Superior temporal gyrus (tissue), 1 donor: ENCODE measurements around the gene SRRM2.

Experiments
- DNase-seq: peaks from one replicate; pipeline ENCODE4 v3.0.0-alpha.2; 2016; ENCODE audit errors: extremely low spot score

The SRRM2 gene

DNA sequence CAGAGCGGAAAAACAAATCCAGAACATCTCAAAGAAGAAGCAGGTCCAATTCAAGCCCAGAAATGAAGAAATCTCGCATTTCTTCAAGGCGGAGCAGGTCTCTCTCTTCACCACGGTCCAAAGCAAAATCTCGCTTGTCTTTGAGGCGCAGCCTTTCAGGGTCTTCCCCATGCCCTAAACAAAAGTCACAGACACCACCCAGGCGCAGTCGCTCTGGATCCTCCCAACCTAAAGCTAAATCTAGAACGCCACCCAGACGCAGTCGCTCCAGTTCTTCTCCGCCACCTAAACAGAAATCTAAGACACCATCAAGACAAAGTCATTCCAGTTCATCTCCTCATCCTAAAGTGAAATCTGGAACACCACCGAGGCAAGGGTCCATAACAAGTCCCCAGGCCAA lies 10.3 kb downstream of the SRRM2 start:
- DNase-seq, result no peak

DNA sequence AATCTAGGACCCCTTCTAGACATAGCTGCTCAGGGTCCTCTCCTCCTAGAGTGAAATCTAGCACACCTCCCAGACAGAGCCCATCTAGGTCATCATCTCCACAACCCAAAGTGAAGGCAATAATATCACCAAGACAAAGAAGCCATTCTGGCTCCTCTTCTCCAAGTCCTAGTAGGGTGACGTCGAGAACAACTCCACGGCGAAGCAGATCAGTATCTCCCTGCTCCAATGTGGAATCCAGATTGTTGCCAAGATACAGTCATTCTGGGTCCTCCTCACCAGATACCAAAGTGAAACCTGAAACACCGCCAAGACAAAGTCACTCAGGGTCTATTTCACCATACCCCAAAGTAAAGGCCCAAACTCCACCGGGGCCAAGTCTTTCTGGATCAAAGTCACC lies 10.7 kb downstream of the SRRM2 start:
- DNase-seq, result no peak

DNA sequence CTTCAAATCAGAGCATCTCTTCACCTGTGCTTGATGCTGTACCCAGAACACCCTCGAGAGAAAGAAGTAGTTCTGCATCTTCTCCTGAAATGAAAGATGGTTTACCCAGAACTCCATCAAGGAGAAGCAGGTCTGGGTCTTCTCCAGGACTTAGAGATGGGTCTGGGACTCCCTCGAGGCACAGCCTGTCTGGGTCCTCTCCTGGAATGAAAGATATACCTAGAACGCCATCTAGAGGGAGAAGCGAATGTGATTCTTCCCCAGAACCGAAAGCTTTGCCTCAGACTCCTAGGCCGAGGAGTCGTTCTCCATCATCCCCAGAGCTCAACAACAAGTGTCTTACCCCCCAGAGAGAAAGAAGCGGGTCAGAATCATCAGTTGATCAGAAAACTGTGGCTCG lies 12.3 kb downstream of the SRRM2 start:
- DNase-seq, result no peak

DNA sequence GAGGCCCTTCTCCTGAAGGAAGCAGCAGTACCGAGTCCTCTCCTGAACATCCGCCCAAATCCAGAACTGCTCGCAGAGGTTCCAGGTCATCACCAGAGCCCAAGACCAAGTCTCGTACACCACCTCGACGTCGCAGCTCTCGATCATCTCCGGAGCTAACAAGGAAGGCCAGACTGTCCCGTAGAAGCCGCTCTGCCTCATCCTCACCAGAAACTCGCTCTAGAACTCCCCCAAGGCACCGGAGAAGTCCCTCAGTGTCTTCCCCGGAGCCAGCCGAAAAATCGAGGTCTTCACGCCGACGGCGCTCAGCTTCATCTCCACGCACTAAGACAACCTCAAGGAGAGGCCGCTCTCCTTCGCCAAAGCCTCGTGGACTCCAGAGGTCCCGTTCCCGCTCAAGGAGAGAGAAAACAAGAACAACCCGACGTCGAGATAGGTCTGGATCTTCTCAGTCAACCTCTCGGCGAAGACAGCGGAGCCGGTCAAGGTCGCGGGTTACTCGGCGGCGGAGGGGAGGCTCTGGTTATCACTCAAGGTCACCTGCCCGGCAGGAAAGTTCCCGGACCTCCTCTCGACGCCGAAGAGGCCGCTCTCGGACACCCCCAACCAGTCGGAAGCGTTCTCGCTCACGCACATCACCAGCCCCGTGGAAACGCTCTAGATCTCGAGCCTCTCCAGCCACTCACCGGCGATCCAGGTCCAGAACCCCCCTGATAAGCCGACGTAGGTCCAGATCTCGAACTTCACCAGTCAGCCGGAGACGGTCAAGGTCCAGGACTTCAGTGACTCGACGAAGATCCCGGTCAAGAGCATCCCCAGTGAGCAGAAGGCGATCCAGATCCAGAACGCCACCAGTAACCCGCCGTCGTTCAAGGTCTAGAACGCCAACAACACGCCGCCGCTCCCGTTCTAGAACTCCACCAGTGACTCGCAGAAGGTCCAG lies 13.3 kb downstream of the SRRM2 start:
- DNase-seq, result no peak

DNA sequence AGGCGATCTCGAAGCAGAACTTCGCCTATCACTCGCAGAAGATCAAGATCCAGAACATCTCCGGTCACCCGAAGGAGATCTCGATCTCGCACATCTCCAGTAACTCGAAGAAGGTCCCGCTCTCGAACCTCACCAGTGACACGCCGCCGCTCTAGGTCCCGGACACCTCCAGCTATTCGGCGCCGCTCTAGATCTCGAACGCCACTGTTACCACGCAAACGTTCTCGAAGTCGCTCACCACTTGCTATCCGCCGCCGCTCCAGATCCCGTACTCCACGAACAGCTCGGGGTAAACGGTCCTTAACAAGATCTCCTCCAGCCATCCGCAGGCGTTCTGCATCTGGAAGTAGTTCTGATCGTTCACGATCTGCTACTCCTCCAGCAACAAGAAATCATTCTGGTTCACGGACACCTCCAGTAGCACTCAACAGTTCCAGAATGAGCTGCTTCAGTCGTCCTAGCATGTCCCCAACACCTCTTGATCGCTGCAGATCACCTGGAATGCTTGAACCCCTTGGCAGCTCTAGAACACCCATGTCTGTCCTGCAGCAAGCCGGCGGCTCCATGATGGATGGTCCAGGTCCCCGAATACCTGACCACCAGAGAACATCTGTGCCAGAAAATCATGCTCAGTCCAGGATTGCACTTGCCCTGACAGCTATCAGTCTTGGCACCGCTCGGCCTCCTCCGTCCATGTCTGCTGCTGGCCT lies 14.1 kb downstream of the SRRM2 start:
- no peak for DNase-seq

DNA sequence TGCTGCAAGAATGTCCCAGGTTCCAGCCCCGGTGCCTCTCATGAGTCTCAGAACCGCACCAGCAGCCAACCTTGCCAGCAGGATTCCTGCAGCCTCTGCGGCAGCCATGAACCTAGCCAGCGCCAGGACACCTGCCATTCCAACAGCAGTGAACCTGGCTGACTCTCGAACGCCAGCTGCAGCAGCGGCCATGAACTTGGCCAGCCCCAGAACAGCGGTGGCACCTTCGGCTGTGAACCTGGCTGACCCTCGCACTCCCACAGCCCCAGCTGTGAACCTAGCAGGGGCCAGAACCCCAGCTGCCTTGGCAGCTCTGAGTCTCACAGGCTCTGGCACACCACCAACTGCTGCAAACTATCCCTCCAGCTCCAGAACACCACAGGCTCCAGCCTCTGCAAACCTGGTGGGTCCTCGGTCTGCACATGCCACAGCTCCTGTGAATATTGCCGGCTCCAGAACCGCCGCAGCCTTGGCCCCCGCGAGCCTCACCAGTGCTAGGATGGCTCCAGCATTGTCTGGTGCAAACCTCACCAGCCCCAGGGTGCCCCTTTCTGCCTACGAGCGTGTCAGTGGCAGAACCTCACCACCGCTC lies 14.8 kb downstream of the SRRM2 start:
- DNase-seq, result no peak

DNA sequence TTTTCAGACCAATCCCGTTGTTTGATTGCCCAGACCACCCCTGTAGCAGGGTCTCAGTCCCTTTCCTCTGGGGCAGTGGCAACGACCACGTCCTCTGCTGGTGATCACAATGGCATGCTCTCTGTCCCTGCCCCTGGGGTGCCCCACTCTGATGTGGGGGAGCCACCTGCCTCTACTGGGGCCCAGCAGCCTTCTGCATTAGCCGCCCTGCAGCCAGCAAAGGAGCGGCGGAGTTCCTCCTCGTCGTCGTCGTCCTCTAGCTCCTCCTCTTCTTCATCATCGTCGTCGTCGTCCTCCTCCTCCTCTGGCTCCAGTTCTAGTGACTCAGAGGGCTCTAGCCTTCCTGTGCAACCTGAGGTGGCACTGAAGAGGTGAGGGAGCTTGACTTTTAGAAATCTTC lies 15.5 kb downstream of the SRRM2 start:
- no peak for DNase-seq

DNA sequence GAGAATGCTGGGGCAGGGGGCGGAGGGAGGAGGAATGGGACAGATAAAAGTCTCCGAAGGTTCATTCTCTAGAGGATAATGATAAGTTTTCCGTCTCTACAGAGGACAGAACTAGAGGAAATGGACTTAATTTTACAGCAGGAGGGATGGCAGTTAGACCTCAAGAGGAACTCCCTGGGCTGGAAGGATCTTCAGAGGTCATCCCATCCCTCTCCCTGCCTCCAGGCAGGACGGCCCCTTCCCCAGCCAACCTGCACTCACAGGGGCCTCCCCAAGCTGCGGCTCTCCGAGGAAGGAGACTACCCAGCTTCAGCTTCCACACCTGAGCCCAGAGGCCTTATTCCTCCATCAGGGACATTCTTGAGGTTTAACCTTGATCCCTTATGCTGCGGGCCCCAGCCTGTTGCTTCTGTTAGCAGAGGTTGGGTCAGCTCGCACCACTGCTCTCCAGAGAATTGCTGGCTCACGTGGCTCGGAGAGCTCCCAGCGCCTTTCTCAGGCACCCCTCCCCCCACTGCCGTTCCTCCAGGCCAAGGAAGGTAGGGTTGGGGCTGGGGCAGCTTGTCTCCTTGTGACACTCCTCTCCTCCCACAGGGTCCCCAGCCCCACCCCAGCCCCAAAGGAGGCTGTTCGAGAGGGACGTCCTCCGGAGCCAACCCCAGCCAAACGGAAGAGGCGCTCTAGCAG lies 16.1 kb downstream of the SRRM2 start:
- no peak for DNase-seq

DNA sequence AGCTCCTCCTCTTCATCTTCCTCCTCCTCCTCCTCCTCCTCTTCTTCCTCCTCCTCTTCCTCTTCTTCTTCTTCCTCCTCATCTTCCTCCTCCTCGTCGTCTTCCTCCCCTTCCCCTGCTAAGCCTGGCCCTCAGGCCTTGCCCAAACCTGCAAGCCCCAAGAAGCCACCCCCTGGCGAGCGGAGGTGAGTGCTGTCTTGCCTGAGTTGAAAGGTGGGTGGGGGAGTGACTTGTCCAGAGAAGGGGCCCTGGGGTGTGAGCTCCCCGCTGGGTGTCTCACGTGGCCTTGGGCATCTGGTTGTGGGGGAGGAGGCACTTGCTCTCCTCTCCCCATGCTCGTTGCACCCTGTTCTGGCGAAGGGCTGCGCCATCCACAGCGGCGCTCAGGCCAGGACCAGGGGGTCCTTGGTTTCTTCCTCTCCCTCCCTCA lies 16.7 kb downstream of the SRRM2 start:
- no peak for DNase-seq

DNA sequence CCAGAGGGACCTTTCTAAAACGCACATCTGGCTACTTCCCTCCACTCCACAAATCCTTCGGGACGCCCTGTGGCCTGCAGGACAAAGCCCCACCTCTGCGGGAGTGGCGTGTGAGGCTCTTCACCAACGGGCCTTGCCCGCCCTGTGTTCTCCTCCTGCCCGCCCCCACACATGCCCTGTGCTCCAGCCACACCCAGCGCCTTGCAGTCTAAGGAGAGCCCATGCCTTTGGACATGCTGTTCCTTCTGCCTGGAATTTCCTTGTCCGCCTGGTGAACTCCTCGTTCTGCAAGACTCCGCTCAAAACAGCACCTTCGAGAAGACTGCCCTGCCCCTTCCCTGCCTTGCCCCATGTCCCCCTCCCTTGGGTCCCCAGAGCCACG lies 17.2 kb downstream of the SRRM2 start:
- no peak for DNase-seq

DNA sequence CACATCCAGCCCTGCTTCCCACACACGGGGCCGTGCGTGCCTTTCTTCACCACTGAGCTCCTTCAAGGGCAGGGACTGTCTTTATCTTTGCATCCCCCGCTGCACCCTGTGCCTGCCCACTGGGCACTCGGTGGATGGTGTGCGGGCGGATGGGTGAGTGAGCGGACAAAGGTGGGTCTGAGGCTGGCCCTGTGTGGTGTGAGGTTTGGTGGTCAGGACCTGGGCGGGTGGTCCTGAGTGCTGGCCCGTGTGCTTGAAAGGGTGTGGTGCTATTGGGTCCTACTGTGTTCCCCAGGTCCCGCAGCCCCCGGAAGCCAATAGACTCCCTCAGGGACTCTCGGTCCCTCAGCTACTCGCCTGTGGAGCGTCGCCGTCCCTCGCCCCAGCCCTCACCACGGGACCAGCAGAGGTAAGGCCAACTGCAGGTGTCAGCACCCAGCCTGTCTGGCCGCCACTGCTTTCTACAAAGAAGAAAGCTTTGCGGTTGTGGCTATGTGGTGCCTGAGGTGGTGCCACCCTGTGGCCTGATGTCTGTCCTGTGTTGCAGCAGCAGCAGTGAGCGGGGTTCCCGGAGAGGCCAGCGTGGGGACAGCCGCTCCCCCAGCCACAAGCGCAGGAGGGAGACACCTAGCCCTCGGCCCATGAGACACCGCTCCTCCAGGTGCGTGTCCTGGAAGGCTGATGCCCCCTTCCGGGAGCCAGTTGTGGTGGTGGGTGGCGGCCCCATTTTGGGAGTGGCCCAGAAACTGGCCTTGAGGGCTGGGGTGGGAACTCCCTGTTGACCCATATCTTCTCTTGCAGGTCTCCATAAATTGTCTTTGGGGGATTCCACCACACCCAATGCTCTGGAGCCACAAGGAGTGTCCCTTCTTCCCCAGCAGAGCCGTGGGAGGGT lies 17.9 kb downstream of the SRRM2 start:
- no peak for DNase-seq

DNA sequence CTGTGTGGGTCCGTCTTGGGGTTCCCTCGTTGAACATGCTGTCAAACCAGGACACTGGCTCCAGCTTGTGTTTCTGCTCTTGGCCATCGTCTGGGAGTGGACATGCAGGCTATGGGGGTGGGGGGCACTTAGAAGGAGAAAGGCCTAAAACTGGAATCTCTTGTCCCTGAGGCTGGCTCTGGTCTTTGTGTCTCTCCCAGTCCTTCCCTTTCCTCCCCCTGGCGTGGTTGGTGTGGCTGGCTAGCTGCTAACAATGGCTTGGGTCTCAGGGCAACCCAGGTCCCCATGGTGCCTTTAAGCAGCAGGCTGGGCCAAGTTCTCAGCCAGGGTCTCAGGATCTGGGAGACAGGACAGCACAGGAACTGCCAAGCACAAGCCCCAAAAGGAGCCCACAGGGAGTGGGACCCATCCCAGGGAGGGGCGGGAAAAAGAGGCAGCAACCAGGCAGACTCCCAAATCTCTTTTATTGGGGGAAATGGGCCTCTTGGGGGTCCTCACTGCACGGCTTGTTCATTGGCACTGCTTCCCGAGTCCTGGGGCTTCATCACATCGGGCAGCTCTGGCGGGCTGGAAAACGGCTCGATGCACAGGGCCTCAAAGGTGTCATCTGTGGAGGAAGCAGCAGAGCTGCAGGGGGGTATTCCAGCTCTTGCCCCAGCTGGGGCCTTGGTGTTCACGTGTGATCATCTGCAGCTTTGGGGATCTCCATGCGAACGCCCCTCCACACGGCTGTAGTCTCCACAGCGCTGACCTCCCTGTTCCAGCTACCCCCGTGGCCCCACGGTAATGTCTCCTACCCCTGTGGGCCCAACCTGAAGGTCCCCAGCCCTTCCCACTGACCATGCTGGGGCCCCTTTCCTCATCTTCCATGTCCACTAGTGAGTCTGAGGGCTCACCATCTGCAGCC lies 19.3 kb downstream of the SRRM2 start:
- DNase-seq, result no peak

DNA sequence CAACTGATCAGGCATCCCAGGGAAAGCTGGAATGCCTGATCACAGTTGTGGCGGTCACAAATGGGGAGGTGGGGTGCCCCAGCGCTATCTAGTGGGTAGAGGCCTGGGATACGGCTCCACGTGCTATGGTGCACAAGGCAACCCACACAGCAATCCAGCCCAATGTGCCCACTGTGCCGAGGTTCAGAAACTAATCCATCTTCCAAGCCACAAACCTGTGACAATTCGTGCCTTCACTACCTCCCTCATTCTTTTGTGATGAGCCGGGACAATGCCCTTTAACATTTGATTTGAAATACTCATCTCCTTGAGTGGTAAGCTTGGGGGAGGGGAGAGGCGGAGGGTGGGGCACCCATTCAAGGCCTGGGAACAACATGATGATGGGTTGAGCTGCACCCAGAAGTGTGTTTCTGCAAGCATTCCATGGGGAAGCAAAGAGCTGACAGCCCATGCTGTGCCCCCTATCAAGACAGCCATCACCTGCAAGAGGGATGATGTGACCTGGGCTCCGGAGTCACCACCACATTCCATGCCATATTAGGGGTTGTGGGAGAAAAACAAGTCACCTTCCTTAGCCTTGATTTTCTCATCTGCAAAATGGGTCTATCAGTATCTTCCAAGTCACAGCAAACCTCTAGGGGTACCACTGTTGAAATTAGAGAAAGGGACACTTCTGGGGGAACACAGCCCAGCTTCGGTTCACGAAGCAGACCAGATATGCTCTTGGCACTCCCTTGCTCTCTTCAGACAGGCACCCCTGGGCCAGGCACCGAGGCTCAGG lies 20.9 kb downstream of the SRRM2 start:
- DNase-seq, result no peak

DNA sequence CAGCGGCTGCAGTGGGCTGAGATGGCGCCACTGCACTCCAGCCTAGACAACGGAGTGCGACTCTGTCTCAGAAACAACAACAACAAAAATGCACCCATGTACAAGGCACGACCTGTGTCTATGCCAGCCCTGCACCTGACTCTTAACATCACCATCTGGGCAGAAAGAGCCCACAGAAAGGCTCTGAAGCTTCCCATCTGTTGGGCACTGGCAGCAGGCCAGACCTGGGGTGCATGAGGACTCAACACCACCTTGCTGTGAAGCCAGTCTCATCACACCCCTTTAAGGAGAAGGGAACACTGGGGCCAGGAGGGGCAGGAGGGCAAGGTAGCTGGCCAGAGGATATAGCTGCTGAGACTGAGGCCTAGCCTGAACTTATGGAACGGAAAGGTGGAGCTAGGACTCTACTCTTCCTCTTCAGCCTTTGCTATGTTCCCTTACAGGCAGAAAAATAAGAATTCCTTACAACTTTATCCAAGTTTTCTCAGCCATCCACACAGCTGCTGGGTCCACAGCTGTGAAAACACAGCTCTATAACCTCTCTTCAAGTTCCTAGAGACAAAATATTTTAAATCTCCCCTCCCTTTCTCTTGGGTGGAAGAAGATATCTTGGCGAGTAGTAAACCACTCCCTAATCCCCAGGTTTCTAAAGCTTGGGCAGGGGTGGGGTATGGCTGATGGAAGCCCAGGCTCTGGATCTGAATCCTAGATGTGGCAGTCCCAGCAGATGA lies 21.9 kb downstream of the SRRM2 start:
- DNase-seq, result no peak

DNA sequence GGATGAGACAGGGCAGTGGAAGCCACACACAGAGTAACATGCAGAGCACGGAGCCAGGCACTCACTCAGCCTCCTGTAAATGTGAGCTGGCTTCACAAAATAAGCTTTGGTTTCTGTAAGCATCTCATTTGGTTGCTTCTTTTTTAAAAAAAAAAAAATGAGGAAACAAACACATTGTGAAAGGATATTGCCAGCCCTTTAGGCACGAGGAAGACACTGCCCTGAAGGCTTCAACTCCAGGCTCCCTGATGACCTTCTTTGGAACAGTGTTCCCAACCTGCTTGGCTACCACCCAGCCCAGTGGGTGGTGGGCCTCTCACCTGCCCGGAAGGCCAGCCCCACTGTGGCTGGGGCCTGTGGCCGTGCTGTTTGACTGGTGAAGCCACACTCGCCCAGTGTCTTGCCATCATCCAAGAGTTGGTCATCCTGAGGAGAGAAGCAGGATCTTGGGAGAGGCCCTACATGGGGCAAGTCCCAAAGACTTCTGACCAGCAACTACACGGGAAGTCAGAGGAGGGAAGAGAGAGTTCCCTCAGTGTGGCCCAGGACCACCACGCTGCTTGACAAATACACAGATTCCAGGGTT lies 22.8 kb downstream of the SRRM2 start:
- no peak for DNase-seq

DNA sequence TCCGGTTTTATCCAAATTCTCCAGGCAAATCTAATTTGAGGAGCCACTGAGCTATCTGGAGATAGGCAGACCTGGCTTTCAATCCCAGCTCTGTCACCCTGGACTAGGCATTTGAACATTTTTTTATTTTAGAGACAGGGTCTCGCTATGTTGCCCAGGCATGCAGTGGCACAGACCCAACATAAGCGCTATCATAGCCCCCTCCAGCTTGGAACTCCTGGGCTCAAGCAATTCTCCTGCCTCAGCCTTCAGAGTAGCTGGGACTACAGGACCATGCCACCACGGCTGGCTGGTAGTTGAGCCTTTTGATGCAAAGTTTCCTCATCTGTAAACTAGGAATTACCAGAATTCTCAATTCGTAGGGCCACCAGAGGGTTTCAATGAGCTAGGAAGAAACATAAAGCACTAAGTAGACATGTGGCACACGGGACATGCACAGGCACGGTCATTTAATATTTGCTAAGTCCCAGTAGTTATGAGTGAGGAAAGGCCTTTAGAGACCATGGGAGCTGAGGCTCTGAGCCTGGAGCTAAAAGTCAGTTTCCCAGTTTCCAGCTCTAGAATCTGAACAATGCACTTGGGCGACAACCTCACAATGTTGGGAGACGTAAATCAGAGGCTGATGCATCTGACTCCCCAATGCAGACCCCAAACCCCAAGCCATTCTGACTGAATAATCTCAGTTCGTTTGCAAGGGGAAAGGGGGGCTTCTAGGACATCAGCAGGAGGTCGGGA lies 23.5 kb downstream of the SRRM2 start:
- no peak for DNase-seq

DNA sequence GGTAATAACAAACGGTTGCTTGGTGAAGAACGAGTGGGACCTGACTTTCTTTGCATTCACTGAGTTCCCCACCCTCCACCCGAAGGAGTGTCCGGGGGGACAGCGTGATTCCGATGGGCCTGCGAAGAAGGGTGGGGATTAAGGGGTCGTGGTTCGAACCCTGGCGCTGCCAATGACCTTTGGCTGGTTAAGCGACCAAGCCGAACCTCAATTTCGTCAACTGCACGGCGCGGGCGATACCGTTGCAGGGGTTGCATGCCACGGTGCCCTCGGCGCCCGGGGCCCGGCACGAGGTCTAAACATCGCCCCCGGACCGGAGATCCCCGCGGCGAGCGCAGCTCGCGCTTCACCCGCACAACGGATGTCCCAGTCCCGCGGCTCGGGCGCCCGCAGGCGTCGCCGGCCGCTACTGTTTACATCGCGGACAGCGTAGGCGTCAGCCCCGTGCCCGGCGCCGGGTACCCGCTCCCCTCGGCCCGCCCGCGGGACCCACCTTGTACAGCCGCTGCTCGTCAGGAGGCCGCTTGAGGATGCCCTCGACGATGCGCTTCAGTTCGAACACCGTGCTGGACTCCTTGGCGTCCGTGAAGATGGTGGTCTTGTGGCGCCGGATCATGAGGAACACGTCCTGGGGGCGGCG lies 24.2 kb downstream of the SRRM2 start:
- no peak for DNase-seq
